Measurements from ENCODE around the gene CACNB4. TPM values are rescaled to one million over a fixed set of nuclear protein-coding genes. Genes with fewer than 3 reads are reported as not detected.
"Not testable (repeated sequence)": the region's sequence is repeated elsewhere in the genome, so short reads cannot be mapped to it uniquely, and the experiment has no call there.

Gene CACNB4
- polyA plus RNA-seq, 1 donor from 2014 or later, result 29.0 TPM

- Histone ChIP-seq H3K79me2 (replicated peaks; ENCODE audit: insufficient read depth, low read length) (no peaks in the 10 kb centered on the region), H3K9ac (ENCODE audit: low read length) (no peak overlapping the region), H3K4me3 (ENCODE audit: low read length) (no peak overlapping the region), H3F3A (ENCODE audit: insufficient read depth, low read length, poor library complexity, severe bottlenecking) (no peaks in the 10 kb centered on the region), H2AFZ (ENCODE audit: low read depth, low read length) (no peak overlapping the region), H3K9me2 (ENCODE audit: insufficient read depth, low read length) (no peaks in the 10 kb centered on the region), H3K9me3 (ENCODE audit: low read length) (no peaks in the 10 kb centered on the region), H4K20me1 (ENCODE audit: insufficient read depth) (no peaks in the 10 kb centered on the region), H3K36me3 (ENCODE audit: insufficient read depth, low read length) (no peaks in the 10 kb centered on the region), H3K4me2 (ENCODE audit: low read length) (no peak overlapping the region), H3K27ac (ENCODE audit: low read length) (no peak overlapping the region), H3K27me3 (ENCODE audit: insufficient read depth, low read depth, low read length) (no peaks in the 10 kb centered on the region)
- TF ChIP-seq EP300 (conservative IDR thresholded peaks at IDR 0.05; ENCODE audit: poor library complexity, severe bottlenecking), result no peak
- no peak for TF ChIP-seq EZH2 (IDR thresholded peaks at IDR 0.05; ENCODE audit: borderline replicate concordance, insufficient read depth, low read length, poor library complexity, severe bottlenecking)
Measured at GRCh38 chr2:152115952-152116351, 17.1 kb upstream of the CACNB4 start.

DNA sequence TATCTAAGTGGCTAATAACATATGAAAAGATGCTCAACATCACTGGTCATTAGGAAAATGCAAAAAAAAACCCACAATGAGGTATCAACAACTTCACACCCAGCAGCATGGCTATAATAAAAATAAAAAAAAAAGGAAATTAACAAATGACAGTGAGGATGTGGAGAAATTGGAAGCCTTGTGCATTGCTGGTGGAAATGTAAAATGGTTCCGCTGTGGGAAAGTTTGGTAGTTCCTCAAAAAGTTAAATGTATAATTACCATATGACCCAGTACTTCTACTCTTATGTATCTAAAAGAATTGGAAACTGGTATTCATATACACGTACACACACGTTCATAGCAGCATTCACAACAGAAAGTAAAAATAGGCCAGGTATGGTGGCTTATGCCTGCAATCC, 15.5 kb upstream of the CACNB4 start:
- H3K4me3 ChIP-seq (ENCODE audit: low read length), result no peak overlapping the region
- H3K27me3 ChIP-seq (ENCODE audit: insufficient read depth, low read depth, low read length), result no peaks in the 10 kb centered on the region
- H3K79me2 ChIP-seq (replicated peaks; ENCODE audit: insufficient read depth, low read length), result no peaks in the 10 kb centered on the region
- H3K9me2 ChIP-seq (ENCODE audit: insufficient read depth, low read length), result no peaks in the 10 kb centered on the region
- no peak overlapping the region for H3K27ac ChIP-seq (ENCODE audit: low read length)
- H4K20me1 ChIP-seq (ENCODE audit: insufficient read depth), result no peaks in the 10 kb centered on the region
- TF ChIP-seq EZH2 (IDR thresholded peaks at IDR 0.05; ENCODE audit: borderline replicate concordance, insufficient read depth, low read length, poor library complexity, severe bottlenecking), result no peak
- TF ChIP-seq RAD21 (conservative IDR thresholded peaks at IDR 0.05), result no peak
- TF ChIP-seq EP300 (conservative IDR thresholded peaks at IDR 0.05; ENCODE audit: poor library complexity, severe bottlenecking), result no peak
- TF ChIP-seq MXI1 (conservative IDR thresholded peaks at IDR 0.05; ENCODE audit: poor library complexity, severe bottlenecking), result no peak
- TF ChIP-seq, protein P1, sequence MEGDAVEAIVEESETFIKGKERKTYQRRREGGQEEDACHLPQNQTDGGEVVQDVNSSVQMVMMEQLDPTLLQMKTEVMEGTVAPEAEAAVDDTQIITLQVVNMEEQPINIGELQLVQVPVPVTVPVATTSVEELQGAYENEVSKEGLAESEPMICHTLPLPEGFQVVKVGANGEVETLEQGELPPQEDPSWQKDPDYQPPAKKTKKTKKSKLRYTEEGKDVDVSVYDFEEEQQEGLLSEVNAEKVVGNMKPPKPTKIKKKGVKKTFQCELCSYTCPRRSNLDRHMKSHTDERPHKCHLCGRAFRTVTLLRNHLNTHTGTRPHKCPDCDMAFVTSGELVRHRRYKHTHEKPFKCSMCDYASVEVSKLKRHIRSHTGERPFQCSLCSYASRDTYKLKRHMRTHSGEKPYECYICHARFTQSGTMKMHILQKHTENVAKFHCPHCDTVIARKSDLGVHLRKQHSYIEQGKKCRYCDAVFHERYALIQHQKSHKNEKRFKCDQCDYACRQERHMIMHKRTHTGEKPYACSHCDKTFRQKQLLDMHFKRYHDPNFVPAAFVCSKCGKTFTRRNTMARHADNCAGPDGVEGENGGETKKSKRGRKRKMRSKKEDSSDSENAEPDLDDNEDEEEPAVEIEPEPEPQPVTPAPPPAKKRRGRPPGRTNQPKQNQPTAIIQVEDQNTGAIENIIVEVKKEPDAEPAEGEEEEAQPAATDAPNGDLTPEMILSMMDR (IDR thresholded peaks at IDR 0.05; ENCODE audit: poor library complexity, severe bottlenecking), result no peak
- H3F3A ChIP-seq (ENCODE audit: insufficient read depth, low read length, poor library complexity, severe bottlenecking), result no peaks in the 10 kb centered on the region
- no peaks in the 10 kb centered on the region for H3K36me3 ChIP-seq (ENCODE audit: insufficient read depth, low read length)
- H3K4me2 ChIP-seq (ENCODE audit: low read length), result no peak overlapping the region
- H3K9me3 ChIP-seq (ENCODE audit: low read length), result no peaks in the 10 kb centered on the region
- H2AFZ ChIP-seq (ENCODE audit: low read depth, low read length), result no peak overlapping the region
- no peak overlapping the region for H3K9ac ChIP-seq (ENCODE audit: low read length)

- not testable (repeated sequence) for H2AFZ ChIP-seq (ENCODE audit: low read depth, low read length); H3K4me3 ChIP-seq (ENCODE audit: low read length); H3K27ac ChIP-seq (ENCODE audit: low read length); H3K36me3 ChIP-seq (ENCODE audit: insufficient read depth, low read length); H3F3A ChIP-seq (ENCODE audit: insufficient read depth, low read length, poor library complexity, severe bottlenecking); H4K20me1 ChIP-seq (ENCODE audit: insufficient read depth); H3K27me3 ChIP-seq (ENCODE audit: insufficient read depth, low read depth, low read length); H3K79me2 ChIP-seq (replicated peaks; ENCODE audit: insufficient read depth, low read length); H3K4me2 ChIP-seq (ENCODE audit: low read length); H3K9me2 ChIP-seq (ENCODE audit: insufficient read depth, low read length); H3K9ac ChIP-seq (ENCODE audit: low read length); H3K9me3 ChIP-seq (ENCODE audit: low read length)
Measured at GRCh38 chr2:152107140-152107539, 8.3 kb upstream of the CACNB4 start.

DNA sequence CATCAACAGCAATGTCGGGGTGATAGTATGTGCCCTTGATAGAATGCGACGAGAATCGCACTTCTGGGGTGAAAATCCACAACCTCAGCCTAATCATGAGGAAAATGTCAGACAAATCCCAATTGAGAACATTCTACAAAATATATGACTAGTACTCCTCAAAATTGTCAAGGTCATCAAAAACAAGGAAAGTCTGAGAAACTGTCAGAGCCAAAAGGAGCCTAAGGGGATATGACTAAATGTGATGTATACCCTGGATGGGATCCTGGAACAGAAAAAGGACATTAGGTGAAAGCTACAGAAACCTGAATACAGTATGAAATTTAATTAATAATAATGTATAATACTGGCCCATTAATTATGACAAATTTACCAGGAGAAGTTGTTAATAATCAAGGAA, 7.6 kb upstream of the CACNB4 start:
- no peak overlapping the region for H3K27ac ChIP-seq (ENCODE audit: low read length)
- H2AFZ ChIP-seq (ENCODE audit: low read depth, low read length), result no peak overlapping the region
- TF ChIP-seq REST (IDR thresholded peaks at IDR 0.05; ENCODE audit: borderline replicate concordance) (no peak), EP300 (conservative IDR thresholded peaks at IDR 0.05; ENCODE audit: poor library complexity, severe bottlenecking) (no peak)
- H3K79me2 ChIP-seq (replicated peaks; ENCODE audit: insufficient read depth, low read length), result no peaks in the 10 kb centered on the region
- no peak overlapping the region for H3K4me3 ChIP-seq (ENCODE audit: low read length)
- no peak overlapping the region for H3K9ac ChIP-seq (ENCODE audit: low read length)
- peaks cover 2% of the 10 kb centered on the region for H3K27me3 ChIP-seq (ENCODE audit: insufficient read depth, low read depth, low read length)
- H3K9me2 ChIP-seq (ENCODE audit: insufficient read depth, low read length), result no peaks in the 10 kb centered on the region
- no peak overlapping the region for H3K4me2 ChIP-seq (ENCODE audit: low read length)
- no peaks in the 10 kb centered on the region for H3K9me3 ChIP-seq (ENCODE audit: low read length)
- H3K36me3 ChIP-seq (ENCODE audit: insufficient read depth, low read length), result no peaks in the 10 kb centered on the region
- no peaks in the 10 kb centered on the region for H4K20me1 ChIP-seq (ENCODE audit: insufficient read depth)
- no peaks in the 10 kb centered on the region for H3F3A ChIP-seq (ENCODE audit: insufficient read depth, low read length, poor library complexity, severe bottlenecking)
